Large intestine (tissue), 3 donors: ENCODE measurements around the gene ARHGAP24. TPM values are rescaled to one million over a fixed set of nuclear protein-coding genes. Genes with fewer than 3 reads are reported as not detected.

Source experiments
- DNase-seq, 2 donors: peaks; one replicate each; pipeline versions ENCODE4 v3.0.0 to v3.0.0-alpha.2; 2013
- H3K27ac ChIP-seq: one replicate; pipeline ENCODE4 v1.5.1; 2013; ENCODE audit warnings: low read length
- H3K27me3 ChIP-seq: 2 replicates; pipeline ENCODE4 v1.6.1; 2013; ENCODE audit warnings: low read length; ENCODE audit not compliant: control insufficient read depth, insufficient read depth
- H3K36me3 ChIP-seq: 2 replicates; pipeline ENCODE4 v1.6.1; 2013; ENCODE audit warnings: low read length; ENCODE audit not compliant: control insufficient read depth, insufficient read depth
- H3K4me1 ChIP-seq: one replicate; pipeline ENCODE4 v1.6.1; 2013; ENCODE audit warnings: low read length; ENCODE audit not compliant: control insufficient read depth, insufficient read depth
- H3K4me3 ChIP-seq: one replicate; pipeline ENCODE4 v1.5.1; 2013; ENCODE audit warnings: low read length
- H3K9me3 ChIP-seq: one replicate; pipeline ENCODE4 v1.6.1; 2013; ENCODE audit warnings: mild to moderate bottlenecking, low read depth, low read length, moderate library complexity; ENCODE audit not compliant: control insufficient read depth
- WGBS: methylation state at CpG from one replicate; pipeline ENCODE4 v1.1.5; 2013; ENCODE audit warnings: low lambda C conversion rate; ENCODE audit not compliant: insufficient coverage; 5-methylcytosine and 5-hydroxymethylcytosine counted together
- polyA plus RNA-seq: library from polyadenylated mRNA; unstranded; fragments of 120-200 nt; gene quantifications from one replicate; pipeline ENCODE4 v1.2.1, GENCODE V29; 2013

Gene ARHGAP24
- polyA plus RNA-seq, 1 donor: 6.7 TPM

DNA sequence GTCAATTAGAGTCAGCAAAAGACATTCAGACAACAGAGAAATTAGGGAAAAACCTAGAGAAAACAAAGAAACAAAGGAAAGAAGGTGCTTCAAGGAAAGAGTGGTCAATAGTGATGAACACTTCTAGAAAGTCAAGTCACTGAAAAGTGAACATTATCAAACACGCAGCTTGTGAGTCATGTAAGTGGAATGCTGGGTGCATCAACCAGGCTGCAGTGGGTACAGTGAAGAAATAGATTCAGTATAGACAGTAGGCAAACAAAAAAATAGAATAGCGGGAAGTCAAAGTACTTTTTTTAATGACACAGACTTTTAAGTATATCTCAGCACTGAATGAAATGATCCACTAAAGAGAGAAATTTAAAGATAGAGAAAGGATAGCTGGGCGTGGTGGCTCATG is 245.8 kb downstream of the ARHGAP24 start:
- WGBS: 50% methylated on average over 2 of the region's 3 CpGs
- Histone ChIP-seq H3K27me3 (no peaks in the 10 kb centered on the region), H3K36me3 (no peaks in the 10 kb centered on the region), H3K27ac (no peak overlapping the region), H3K4me1 (no peaks in the 10 kb centered on the region), H3K9me3 (no peaks in the 10 kb centered on the region), H3K4me3 (no peak overlapping the region)
- DNase-seq: no peak

DNA sequence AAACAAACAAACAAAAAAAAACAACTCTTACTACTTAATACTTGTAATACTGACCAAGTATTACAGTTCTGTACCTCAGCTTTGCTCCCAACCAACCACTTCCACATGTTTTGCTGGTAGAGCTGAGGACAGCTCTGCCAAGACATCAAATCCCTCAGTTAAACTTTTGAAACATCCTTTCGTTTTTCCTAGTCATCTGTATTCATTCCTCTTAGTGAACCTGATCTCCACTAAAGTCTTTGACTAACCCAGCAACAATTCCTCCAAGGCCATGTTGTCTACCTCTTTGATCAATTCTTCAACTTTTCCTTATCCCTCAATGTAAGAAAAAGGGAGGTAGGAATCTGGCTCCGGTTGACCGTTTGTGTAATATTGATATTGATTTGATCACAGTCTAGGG is 247.5 kb downstream of the ARHGAP24 start:
- H3K27me3 ChIP-seq: no peaks in the 10 kb centered on the region
- no peaks in the 10 kb centered on the region for H3K4me1 ChIP-seq
- no peaks in the 10 kb centered on the region for H3K9me3 ChIP-seq
- no peaks in the 10 kb centered on the region for H3K36me3 ChIP-seq
- no peak overlapping the region for H3K4me3 ChIP-seq
- 94% methylated on average over 2 of the region's 3 CpGs for WGBS
- no peak for DNase-seq
- no peak overlapping the region for H3K27ac ChIP-seq

- no peak overlapping the region for H3K4me3 ChIP-seq
- no peaks in the 10 kb centered on the region for H3K4me1 ChIP-seq
- WGBS: no CpG with 5 or more reads among the region's 2 CpGs
- H3K9me3 ChIP-seq: no peaks in the 10 kb centered on the region
- DNase-seq: no peak
- no peaks in the 10 kb centered on the region for H3K27me3 ChIP-seq
- H3K36me3 ChIP-seq: no peaks in the 10 kb centered on the region
- no peak overlapping the region for H3K27ac ChIP-seq
Observed at GRCh38 chr4:85722807-85723206, 247.9 kb downstream of the ARHGAP24 start.

- Histone ChIP-seq H3K27ac (no peak overlapping the region), H3K4me3 (no peak overlapping the region), H3K27me3 (no peaks in the 10 kb centered on the region), H3K4me1 (no peaks in the 10 kb centered on the region), H3K9me3 (no peaks in the 10 kb centered on the region), H3K36me3 (no peaks in the 10 kb centered on the region)
- WGBS: no CpG with 5 or more reads among the region's 3 CpGs
- DNase-seq: no peak
Observed at GRCh38 chr4:85724791-85725563, 250.0 kb downstream of the ARHGAP24 start.

DNA sequence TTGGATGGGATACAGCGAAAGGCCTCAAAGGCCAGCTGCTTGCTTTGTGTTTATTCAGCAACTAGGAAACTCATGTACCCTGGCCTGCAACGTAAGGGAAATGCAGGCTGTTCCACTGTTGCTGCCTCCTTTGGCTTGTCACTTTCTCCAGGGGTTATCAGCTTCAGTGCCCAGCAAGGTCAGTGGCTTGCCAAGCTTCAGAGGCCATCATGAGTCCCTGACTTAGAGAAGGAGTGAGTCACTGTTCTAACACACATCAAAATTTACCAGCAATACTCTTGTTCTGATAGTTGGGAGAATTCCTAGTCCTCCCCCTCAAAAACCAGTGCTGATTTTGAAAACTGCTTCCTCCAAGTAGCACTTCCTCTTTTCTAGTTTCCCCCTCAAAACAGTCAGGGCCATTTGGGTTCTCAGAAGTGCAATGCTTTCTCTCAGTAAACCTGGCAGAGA is 250.8 kb downstream of the ARHGAP24 start:
- no CpG with 5 or more reads among the region's 2 CpGs for WGBS
- DNase-seq: peak in 1 of 2 donors; percentile 7
- H3K4me3 ChIP-seq: no peak overlapping the region
- no peaks in the 10 kb centered on the region for H3K9me3 ChIP-seq
- no peak overlapping the region for H3K27ac ChIP-seq
- no peaks in the 10 kb centered on the region for H3K27me3 ChIP-seq
- no peaks in the 10 kb centered on the region for H3K36me3 ChIP-seq
- H3K4me1 ChIP-seq: no peaks in the 10 kb centered on the region

GRCh38 chr4:85726555-85726954 is 251.6 kb downstream of the ARHGAP24 start:
- no CpG with 5 or more reads among the region's 8 CpGs for WGBS
- no peak overlapping the region for H3K4me3 ChIP-seq
- DNase-seq: no peak
- H3K36me3 ChIP-seq: no peaks in the 10 kb centered on the region
- H3K9me3 ChIP-seq: no peaks in the 10 kb centered on the region
- H3K27ac ChIP-seq: no peak overlapping the region
- H3K4me1 ChIP-seq: no peaks in the 10 kb centered on the region
- H3K27me3 ChIP-seq: no peaks in the 10 kb centered on the region

GRCh38 chr4:85728464-85728863 is 253.5 kb downstream of the ARHGAP24 start:
- Histone ChIP-seq H3K27me3 (no peaks in the 10 kb centered on the region), H3K4me3 (no peak overlapping the region), H3K4me1 (no peaks in the 10 kb centered on the region), H3K9me3 (no peaks in the 10 kb centered on the region), H3K27ac (no peak overlapping the region), H3K36me3 (no peaks in the 10 kb centered on the region)
- no peak for DNase-seq

DNA sequence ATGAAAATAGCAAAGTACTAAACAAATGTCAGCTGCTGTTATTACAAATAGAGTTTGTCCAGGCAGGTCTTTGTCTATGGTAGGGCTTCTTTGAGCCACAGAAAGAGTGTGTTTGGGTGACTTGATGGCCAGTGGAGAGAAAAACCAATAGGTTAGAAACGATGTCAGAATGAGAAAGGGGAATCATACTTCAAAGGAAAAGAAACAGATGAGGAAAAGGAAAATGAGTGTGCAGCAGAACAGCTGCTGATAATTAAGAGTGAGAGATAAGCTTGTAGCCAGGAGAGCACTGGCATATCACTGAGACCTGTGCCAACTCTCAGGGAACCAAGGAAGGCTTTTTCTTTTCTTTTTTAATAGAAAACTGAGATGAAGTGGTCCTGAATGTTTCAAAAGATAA is 257.2 kb downstream of the ARHGAP24 start:
- WGBS: 43% methylated on average over 1 of the region's 1 CpG
- H3K4me3 ChIP-seq: no peak overlapping the region
- H3K27ac ChIP-seq: no peak overlapping the region
- no peak for DNase-seq
- no peaks in the 10 kb centered on the region for H3K4me1 ChIP-seq
- no peaks in the 10 kb centered on the region for H3K36me3 ChIP-seq
- H3K27me3 ChIP-seq: no peaks in the 10 kb centered on the region
- H3K9me3 ChIP-seq: no peaks in the 10 kb centered on the region

- Histone ChIP-seq H3K9me3 (no peaks in the 10 kb centered on the region), H3K4me1 (no peaks in the 10 kb centered on the region), H3K36me3 (no peaks in the 10 kb centered on the region), H3K4me3 (no peak overlapping the region), H3K27me3 (no peaks in the 10 kb centered on the region), H3K27ac (no peak overlapping the region)
- DNase-seq: no peak
Observed at GRCh38 chr4:85733798-85734197, 258.8 kb downstream of the ARHGAP24 start.

DNA sequence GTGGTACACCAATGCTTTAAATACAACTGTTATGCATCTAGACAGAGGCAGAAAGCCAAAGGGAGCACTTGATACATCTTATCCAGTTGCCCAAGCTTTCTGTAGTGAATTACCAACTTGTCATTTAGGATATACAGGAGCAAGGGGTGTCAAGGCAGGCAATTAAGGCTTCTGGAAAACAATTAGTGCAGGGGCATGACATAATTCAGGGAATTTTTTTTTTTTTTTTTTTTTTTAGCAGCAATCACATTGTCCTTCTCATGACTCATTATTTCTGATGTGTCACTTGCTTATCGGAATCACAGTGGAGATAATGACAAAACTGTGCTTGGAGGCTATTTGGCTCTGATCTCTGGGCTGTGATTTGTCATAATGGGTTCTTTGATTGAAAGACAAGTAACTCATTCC is 259.5 kb downstream of the ARHGAP24 start:
- Histone ChIP-seq H3K4me3 (no peak overlapping the region), H3K36me3 (no peaks in the 10 kb centered on the region), H3K4me1 (no peaks in the 10 kb centered on the region), H3K9me3 (no peaks in the 10 kb centered on the region), H3K27ac (no peak overlapping the region), H3K27me3 (no peaks in the 10 kb centered on the region)
- DNase-seq: no peak
- no CpG with 5 or more reads among the region's 1 CpG for WGBS

DNA sequence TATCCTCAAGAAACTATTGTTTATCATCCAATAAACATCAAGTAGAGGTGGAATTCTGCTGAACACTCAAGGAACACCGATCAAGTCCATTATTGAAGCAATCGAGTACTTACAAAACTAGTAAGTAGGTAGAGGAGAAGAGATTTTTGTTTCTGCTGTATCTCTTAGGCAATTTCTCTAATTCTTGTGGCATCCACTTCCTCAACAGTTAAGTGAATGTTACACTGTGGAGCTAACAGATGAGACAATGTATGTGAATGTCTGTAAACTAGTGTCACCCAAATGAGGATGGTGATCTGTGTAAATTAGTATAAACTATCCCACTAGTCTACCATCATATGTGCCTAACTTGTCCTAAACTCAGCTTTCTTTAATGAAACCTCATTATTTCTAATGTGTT is 261.6 kb downstream of the ARHGAP24 start:
- DNase-seq: no peak
- Histone ChIP-seq H3K27me3 (no peaks in the 10 kb centered on the region), H3K36me3 (no peaks in the 10 kb centered on the region), H3K4me1 (no peaks in the 10 kb centered on the region), H3K4me3 (no peak overlapping the region), H3K9me3 (no peaks in the 10 kb centered on the region), H3K27ac (no peak overlapping the region)
- WGBS: no CpG with 5 or more reads among the region's 2 CpGs
